WTC11 (cell line): ENCODE results near the gene TBX5. TPM values are rescaled to one million over a fixed set of nuclear protein-coding genes. Genes with fewer than 3 reads are reported as not detected.

Experiments used
- ATAC-seq: fragments of 200-7000 bp; cut with Tn5 transposase; 2 replicates; pipeline ENCODE4 v1.10.0; 2021; ENCODE audit warnings: mild to moderate bottlenecking, moderate library complexity
- CTCF ChIA-PET: fragments of 300-600 bp; sonication (Branson Sonifier 250); formaldehyde crosslinking; loops from one replicate; lab custom pipeline; 2021; ENCODE audit warnings: antibody characterized with exemption; lab: Charles Lee
- POLR2A ChIA-PET: fragments of 350-600 bp; sonication (Branson Sonifier 250); formaldehyde crosslinking; loops from one replicate; lab custom pipeline; 2021; ENCODE audit warnings: antibody characterized with exemption; lab: Charles Lee
- DNase-seq: peaks from one replicate; pipeline ENCODE4 v3.0.0; 2021; ENCODE audit warnings: low spot score
- H3K27ac Mint-ChIP-seq: 2 replicates; pipeline ENCODE4 v1.8.0; 2021; ENCODE audit warnings: mixed read lengths
- H3K27me3 Mint-ChIP-seq: 2 replicates; pipeline ENCODE4 v1.8.0; 2021; ENCODE audit warnings: low read depth, mild to moderate bottlenecking, moderate library complexity, mixed read lengths
- H3K36me3 Mint-ChIP-seq: 2 replicates; pipeline ENCODE4 v1.8.0; 2021; ENCODE audit warnings: mixed read lengths
- H3K4me1 Mint-ChIP-seq: 2 replicates; pipeline ENCODE4 v1.8.0; 2022; ENCODE audit warnings: mixed read lengths
- H3K4me3 Mint-ChIP-seq: 2 replicates; pipeline ENCODE4 v1.8.0; 2021; ENCODE audit warnings: mild to moderate bottlenecking, moderate library complexity, mixed read lengths
- H3K9me3 Mint-ChIP-seq: 2 replicates; pipeline ENCODE4 v1.8.0; 2021; ENCODE audit warnings: mixed read lengths
- GTF2I ChIP-seq: fragments of 250-450 bp; sonication (Bioruptor Pico); conservative IDR thresholded peaks from 2 replicates; pipeline ENCODE4 v1.4.0; 2021; ENCODE audit warnings: mild to moderate bottlenecking
- ZNF423 ChIP-seq: fragments of 250-450 bp; sonication (Bioruptor Pico); IDR thresholded peaks from 2 replicates; pipeline ENCODE4 v2.1.2; 2022; ENCODE audit warnings: mild to moderate bottlenecking, moderate library complexity
- ZNF671 ChIP-seq: fragments of 250-450 bp; sonication (Bioruptor Pico); IDR thresholded peaks from 2 replicates; pipeline ENCODE4 v1.8.0; 2021; ENCODE audit warnings: mild to moderate bottlenecking
- total RNA-seq: library from RNA; stranded (reverse); gene quantifications from 3 replicates; pipeline ENCODE4 v1.2.3, GENCODE V29; 2021
- TF ChIP-seq, protein P1 (sequence below): sonication (generic); formaldehyde crosslinking; IDR thresholded peaks from 2 replicates; pipeline ENCODE4 v1.8.0; 2022; ENCODE audit warnings: missing genetic modification reagents
- TF ChIP-seq, protein P2 (sequence below): sonication (generic); formaldehyde crosslinking; IDR thresholded peaks from 2 replicates; pipeline ENCODE4 v1.8.1; 2022; ENCODE audit warnings: missing genetic modification reagents, borderline replicate concordance
- TF ChIP-seq, protein P3 (sequence below): sonication (generic); formaldehyde crosslinking; IDR thresholded peaks from 2 replicates; pipeline ENCODE4 v1.8.1; 2023; ENCODE audit warnings: mild to moderate bottlenecking, missing genetic modification reagents
- TF ChIP-seq, protein P4 (sequence below): fragments of 250-450 bp; sonication (Bioruptor Pico); IDR thresholded peaks from 2 replicates; pipeline ENCODE4 v2.1.2; 2022; ENCODE audit warnings: mild to moderate bottlenecking, moderate library complexity
- TF ChIP-seq, protein P5 (sequence below): sonication (generic); formaldehyde crosslinking; IDR thresholded peaks from 2 replicates; pipeline ENCODE4 v1.8.1; 2022; ENCODE audit warnings: low read depth, missing genetic modification reagents, borderline replicate concordance
- TF ChIP-seq, protein P6 (sequence below): fragments of 200-600 bp; IDR thresholded peaks from 2 replicates; pipeline ENCODE4 v1.8.0; 2022; ENCODE audit warnings: antibody characterized with exemption
- TF ChIP-seq, protein P7 (sequence below): sonication (generic); formaldehyde crosslinking; conservative IDR thresholded peaks from 2 replicates; pipeline ENCODE4 v1.8.1; 2023; ENCODE audit warnings: mild to moderate bottlenecking, low read depth, missing genetic modification reagents, moderate library complexity
- TF ChIP-seq, protein P8 (sequence below): fragments of 250-450 bp; sonication (Bioruptor Pico); IDR thresholded peaks from 2 replicates; pipeline ENCODE4 v1.8.0; 2021; ENCODE audit warnings: mild to moderate bottlenecking

TBX5 gene
- total RNA-seq, 1 experiment from 2014 or later, result 0.33 TPM

DNA sequence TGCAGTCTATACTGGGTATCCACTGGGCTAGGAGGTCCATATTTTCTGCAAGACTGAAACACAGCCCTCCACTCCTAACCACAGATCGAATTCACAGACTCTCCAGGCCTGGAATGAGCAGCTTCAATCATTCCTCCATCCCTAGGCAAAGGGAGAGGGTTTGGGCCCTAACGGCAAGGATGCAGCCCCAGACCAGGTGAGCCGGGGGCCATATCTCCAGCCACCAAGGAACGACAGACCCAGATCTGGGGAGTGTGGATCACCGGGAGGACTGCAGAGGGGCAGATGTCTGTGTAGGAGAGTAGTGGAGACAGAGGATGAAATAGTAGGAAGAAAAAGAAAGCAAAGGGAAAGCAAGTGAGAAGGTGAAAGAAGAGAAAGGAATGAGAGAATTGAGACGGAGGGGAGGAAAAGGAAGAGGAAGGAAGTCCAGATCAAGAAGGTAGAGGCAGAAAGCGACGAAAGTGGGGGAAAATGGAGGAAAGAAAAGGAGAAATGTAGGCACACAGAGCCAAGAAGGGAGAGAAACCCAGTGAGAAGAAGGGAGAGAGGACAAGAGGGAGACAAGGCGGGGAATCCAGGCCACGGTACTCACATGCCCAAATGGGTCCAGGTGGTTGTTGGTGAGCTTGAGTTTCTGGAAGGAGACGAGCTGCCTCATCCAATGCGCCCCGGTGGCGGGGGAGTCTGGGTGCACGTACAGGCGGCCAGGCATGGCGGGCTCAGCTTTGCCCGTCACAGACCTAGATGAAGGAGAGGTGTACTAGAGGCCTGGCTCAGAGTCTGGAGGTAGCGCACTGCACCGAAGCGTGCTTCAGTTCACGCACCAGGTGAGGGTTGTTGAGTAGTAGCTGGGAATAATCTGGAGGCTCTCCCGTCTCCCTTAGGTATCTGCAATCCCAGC is 7.7 kb downstream of the TBX5 start:
- ATAC-seq (no peak), DNase-seq (peak; percentile 38)
- TF ChIP-seq, protein P1, sequence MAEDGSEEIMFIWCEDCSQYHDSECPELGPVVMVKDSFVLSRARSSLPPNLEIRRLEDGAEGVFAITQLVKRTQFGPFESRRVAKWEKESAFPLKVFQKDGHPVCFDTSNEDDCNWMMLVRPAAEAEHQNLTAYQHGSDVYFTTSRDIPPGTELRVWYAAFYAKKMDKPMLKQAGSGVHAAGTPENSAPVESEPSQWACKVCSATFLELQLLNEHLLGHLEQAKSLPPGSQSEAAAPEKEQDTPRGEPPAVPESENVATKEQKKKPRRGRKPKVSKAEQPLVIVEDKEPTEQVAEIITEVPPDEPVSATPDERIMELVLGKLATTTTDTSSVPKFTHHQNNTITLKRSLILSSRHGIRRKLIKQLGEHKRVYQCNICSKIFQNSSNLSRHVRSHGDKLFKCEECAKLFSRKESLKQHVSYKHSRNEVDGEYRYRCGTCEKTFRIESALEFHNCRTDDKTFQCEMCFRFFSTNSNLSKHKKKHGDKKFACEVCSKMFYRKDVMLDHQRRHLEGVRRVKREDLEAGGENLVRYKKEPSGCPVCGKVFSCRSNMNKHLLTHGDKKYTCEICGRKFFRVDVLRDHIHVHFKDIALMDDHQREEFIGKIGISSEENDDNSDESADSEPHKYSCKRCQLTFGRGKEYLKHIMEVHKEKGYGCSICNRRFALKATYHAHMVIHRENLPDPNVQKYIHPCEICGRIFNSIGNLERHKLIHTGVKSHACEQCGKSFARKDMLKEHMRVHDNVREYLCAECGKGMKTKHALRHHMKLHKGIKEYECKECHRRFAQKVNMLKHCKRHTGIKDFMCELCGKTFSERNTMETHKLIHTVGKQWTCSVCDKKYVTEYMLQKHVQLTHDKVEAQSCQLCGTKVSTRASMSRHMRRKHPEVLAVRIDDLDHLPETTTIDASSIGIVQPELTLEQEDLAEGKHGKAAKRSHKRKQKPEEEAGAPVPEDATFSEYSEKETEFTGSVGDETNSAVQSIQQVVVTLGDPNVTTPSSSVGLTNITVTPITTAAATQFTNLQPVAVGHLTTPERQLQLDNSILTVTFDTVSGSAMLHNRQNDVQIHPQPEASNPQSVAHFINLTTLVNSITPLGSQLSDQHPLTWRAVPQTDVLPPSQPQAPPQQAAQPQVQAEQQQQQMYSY, result peak; percentile 60
- TF ChIP-seq, protein P2, sequence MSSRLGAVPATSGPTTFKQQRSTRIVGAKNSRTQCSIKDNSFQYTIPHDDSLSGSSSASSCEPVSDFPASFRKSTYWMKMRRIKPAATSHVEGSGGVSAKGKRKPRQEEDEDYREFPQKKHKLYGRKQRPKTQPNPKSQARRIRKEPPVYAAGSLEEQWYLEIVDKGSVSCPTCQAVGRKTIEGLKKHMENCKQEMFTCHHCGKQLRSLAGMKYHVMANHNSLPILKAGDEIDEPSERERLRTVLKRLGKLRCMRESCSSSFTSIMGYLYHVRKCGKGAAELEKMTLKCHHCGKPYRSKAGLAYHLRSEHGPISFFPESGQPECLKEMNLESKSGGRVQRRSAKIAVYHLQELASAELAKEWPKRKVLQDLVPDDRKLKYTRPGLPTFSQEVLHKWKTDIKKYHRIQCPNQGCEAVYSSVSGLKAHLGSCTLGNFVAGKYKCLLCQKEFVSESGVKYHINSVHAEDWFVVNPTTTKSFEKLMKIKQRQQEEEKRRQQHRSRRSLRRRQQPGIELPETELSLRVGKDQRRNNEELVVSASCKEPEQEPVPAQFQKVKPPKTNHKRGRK (CRISPR knock-in tag), result peak; percentile 95
- TF ChIP-seq, protein P3, sequence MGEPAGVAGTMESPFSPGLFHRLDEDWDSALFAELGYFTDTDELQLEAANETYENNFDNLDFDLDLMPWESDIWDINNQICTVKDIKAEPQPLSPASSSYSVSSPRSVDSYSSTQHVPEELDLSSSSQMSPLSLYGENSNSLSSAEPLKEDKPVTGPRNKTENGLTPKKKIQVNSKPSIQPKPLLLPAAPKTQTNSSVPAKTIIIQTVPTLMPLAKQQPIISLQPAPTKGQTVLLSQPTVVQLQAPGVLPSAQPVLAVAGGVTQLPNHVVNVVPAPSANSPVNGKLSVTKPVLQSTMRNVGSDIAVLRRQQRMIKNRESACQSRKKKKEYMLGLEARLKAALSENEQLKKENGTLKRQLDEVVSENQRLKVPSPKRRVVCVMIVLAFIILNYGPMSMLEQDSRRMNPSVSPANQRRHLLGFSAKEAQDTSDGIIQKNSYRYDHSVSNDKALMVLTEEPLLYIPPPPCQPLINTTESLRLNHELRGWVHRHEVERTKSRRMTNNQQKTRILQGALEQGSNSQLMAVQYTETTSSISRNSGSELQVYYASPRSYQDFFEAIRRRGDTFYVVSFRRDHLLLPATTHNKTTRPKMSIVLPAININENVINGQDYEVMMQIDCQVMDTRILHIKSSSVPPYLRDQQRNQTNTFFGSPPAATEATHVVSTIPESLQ, result no peak
- TF ChIP-seq, protein P4, sequence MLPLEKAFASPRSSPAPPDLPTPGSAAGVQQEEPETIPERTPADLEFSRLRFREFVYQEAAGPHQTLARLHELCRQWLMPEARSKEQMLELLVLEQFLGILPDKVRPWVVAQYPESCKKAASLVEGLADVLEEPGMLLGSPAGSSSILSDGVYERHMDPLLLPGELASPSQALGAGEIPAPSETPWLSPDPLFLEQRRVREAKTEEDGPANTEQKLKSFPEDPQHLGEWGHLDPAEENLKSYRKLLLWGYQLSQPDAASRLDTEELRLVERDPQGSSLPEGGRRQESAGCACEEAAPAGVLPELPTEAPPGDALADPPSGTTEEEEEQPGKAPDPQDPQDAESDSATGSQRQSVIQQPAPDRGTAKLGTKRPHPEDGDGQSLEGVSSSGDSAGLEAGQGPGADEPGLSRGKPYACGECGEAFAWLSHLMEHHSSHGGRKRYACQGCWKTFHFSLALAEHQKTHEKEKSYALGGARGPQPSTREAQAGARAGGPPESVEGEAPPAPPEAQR (CRISPR knock-in tag), result no peak
- TF ChIP-seq ZNF671 (CRISPR knock-in tag) (no peak), GTF2I (CRISPR knock-in tag) (no peak)
- Mint-ChIP-seq H3K36me3 (no peaks in the 10 kb centered on the region), H3K27ac (no peak overlapping the region), H3K4me1 (peaks cover 74% of the 10 kb centered on the region), H3K9me3 (no peaks in the 10 kb centered on the region), H3K4me3 (peak overlapping the region; percentile 56), H3K27me3 (peaks cover 100% of the 10 kb centered on the region)
- POLR2A ChIA-PET, result no interaction called here
- CTCF ChIA-PET, result interaction anchor here (1.1 to 2.4 kb wide), 4 partner anchors 42 to 418 kb away, joined by 3 to 9 read pairs (median 4); no protein-coding TSS in a partner anchor

DNA sequence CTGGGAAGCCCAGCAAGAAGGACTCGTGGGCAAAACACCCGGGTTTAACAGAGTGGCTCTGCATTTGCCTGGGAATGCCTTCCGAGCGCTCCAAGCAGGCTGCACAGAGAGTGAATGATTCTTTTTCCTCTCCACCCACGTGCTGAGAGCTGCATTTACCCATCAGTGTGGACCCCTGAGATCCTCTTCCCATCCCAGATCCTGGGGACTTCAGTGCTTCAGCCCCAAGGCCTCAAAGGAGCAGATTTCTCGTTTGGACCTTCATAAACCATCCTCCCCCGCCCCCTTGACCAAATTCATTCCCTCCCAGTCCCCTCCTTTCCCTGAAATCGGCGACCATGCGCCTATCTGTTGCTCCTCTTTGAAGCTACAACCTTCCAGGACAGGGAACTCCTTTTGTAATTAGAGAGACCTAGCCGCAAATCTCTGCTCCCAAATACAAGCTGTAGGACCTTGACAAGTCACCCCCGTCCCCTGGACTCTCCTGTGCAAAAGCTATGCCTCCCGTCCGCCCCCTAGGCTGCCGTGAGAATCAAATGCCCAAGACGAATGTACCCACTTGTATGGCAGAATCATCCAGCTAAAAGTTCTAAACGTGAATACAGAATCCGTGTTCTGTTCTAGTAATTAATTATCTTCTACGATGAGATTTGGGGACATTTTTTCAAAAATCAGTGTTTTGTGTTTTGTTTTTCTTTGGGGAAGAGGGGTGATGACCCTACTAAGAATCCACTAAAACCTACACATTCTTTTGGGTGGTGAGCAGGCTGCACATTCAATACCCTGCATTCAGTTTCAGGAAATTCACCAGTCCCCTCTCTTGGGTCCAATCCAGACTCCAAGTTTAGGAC is 8.8 kb downstream of the TBX5 start:
- ATAC-seq (no peak), DNase-seq (no peak)
- ChIA-PET POLR2A (no interaction called here), CTCF (interaction anchor here (0.8 to 2.4 kb wide), 9 partner anchors 9 to 416 kb away, joined by 3 to 9 read pairs (median 4); partner anchors contain the start of gene TBX5)
- Mint-ChIP-seq H3K4me3 (peak overlapping the region; percentile 34), H3K27me3 (peaks cover 100% of the 10 kb centered on the region), H3K36me3 (no peaks in the 10 kb centered on the region), H3K27ac (no peak overlapping the region), H3K9me3 (no peaks in the 10 kb centered on the region), H3K4me1 (peaks cover 79% of the 10 kb centered on the region)
- no peak for TF ChIP-seq GTF2I (CRISPR knock-in tag)
- TF ChIP-seq, protein P5, sequence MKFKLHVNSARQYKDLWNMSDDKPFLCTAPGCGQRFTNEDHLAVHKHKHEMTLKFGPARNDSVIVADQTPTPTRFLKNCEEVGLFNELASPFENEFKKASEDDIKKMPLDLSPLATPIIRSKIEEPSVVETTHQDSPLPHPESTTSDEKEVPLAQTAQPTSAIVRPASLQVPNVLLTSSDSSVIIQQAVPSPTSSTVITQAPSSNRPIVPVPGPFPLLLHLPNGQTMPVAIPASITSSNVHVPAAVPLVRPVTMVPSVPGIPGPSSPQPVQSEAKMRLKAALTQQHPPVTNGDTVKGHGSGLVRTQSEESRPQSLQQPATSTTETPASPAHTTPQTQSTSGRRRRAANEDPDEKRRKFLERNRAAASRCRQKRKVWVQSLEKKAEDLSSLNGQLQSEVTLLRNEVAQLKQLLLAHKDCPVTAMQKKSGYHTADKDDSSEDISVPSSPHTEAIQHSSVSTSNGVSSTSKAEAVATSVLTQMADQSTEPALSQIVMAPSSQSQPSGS, result no peak
- TF ChIP-seq, protein P2 (CRISPR knock-in tag), result no peak
- no peak for TF ChIP-seq ZNF423 (CRISPR knock-in tag)
- TF ChIP-seq, protein P6, sequence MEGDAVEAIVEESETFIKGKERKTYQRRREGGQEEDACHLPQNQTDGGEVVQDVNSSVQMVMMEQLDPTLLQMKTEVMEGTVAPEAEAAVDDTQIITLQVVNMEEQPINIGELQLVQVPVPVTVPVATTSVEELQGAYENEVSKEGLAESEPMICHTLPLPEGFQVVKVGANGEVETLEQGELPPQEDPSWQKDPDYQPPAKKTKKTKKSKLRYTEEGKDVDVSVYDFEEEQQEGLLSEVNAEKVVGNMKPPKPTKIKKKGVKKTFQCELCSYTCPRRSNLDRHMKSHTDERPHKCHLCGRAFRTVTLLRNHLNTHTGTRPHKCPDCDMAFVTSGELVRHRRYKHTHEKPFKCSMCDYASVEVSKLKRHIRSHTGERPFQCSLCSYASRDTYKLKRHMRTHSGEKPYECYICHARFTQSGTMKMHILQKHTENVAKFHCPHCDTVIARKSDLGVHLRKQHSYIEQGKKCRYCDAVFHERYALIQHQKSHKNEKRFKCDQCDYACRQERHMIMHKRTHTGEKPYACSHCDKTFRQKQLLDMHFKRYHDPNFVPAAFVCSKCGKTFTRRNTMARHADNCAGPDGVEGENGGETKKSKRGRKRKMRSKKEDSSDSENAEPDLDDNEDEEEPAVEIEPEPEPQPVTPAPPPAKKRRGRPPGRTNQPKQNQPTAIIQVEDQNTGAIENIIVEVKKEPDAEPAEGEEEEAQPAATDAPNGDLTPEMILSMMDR, result no peak
- TF ChIP-seq, protein P7, sequence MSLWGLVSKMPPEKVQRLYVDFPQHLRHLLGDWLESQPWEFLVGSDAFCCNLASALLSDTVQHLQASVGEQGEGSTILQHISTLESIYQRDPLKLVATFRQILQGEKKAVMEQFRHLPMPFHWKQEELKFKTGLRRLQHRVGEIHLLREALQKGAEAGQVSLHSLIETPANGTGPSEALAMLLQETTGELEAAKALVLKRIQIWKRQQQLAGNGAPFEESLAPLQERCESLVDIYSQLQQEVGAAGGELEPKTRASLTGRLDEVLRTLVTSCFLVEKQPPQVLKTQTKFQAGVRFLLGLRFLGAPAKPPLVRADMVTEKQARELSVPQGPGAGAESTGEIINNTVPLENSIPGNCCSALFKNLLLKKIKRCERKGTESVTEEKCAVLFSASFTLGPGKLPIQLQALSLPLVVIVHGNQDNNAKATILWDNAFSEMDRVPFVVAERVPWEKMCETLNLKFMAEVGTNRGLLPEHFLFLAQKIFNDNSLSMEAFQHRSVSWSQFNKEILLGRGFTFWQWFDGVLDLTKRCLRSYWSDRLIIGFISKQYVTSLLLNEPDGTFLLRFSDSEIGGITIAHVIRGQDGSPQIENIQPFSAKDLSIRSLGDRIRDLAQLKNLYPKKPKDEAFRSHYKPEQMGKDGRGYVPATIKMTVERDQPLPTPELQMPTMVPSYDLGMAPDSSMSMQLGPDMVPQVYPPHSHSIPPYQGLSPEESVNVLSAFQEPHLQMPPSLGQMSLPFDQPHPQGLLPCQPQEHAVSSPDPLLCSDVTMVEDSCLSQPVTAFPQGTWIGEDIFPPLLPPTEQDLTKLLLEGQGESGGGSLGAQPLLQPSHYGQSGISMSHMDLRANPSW, result no peak
- TF ChIP-seq, protein P8, sequence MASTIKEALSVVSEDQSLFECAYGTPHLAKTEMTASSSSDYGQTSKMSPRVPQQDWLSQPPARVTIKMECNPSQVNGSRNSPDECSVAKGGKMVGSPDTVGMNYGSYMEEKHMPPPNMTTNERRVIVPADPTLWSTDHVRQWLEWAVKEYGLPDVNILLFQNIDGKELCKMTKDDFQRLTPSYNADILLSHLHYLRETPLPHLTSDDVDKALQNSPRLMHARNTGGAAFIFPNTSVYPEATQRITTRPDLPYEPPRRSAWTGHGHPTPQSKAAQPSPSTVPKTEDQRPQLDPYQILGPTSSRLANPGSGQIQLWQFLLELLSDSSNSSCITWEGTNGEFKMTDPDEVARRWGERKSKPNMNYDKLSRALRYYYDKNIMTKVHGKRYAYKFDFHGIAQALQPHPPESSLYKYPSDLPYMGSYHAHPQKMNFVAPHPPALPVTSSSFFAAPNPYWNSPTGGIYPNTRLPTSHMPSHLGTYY (CRISPR knock-in tag), result no peak
